ENCODE data around the gene CTDSPL2. TPM values are rescaled to one million over a fixed set of nuclear protein-coding genes. Genes with fewer than 3 reads are reported as not detected.

Gene CTDSPL2
- total RNA-seq, 1 donor from 2014 or later = 45.2 TPM

DNA sequence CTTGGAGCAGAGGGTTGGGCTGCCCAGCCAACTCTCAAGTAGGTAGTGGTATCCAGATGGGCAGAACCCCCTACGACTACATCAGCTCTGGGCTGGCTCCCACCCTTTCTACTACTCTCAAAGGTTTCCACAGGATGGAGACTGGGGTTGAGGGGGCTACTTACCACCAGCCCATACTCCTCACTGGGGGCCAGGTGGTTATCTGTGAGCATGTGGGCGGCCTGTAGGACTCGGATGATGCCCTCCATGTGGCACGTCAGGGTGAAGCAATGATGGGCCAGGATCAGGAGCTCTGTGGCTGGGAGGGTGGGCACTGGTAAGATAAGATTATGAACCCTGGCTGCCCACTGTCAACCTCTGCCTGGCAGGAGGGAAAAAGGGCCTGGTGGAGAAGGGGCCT, 142.9 kb downstream of the CTDSPL2 start:
- no peak for DNase-seq (ENCODE audit: low read depth)
- TF ChIP-seq, protein P1, sequence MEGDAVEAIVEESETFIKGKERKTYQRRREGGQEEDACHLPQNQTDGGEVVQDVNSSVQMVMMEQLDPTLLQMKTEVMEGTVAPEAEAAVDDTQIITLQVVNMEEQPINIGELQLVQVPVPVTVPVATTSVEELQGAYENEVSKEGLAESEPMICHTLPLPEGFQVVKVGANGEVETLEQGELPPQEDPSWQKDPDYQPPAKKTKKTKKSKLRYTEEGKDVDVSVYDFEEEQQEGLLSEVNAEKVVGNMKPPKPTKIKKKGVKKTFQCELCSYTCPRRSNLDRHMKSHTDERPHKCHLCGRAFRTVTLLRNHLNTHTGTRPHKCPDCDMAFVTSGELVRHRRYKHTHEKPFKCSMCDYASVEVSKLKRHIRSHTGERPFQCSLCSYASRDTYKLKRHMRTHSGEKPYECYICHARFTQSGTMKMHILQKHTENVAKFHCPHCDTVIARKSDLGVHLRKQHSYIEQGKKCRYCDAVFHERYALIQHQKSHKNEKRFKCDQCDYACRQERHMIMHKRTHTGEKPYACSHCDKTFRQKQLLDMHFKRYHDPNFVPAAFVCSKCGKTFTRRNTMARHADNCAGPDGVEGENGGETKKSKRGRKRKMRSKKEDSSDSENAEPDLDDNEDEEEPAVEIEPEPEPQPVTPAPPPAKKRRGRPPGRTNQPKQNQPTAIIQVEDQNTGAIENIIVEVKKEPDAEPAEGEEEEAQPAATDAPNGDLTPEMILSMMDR (conservative IDR thresholded peaks at IDR 0.05; ENCODE audit: low read depth, low read length) = no peak
- H3K4me3 ChIP-seq (ENCODE audit: low read depth, low read length) = no peak overlapping the region

DNA sequence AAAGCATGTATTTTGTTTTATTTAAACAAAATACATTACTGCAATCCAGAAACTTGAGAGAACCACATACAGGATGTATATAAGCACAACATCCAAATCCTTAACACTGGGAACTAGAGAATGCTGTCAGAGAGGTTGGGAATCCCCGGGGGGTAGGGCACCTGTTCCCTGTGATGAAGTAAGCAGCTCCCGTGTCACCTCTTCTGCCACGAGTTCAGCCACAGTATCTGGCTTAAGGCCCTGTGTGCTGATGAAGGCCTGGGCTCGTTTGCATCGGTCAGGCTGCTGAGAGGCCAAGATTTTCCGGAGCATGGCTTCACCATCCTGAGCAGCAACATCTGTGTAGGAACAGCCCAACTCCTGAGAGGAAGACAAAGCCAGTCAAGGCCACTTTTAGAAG, 146.0 kb downstream of the CTDSPL2 start:
- H3K4me3 ChIP-seq (ENCODE audit: low read depth, low read length) = no peak overlapping the region
- no peak for DNase-seq (ENCODE audit: low read depth)
- TF ChIP-seq, protein P1 (conservative IDR thresholded peaks at IDR 0.05; ENCODE audit: low read depth, low read length) = no peak

DNA sequence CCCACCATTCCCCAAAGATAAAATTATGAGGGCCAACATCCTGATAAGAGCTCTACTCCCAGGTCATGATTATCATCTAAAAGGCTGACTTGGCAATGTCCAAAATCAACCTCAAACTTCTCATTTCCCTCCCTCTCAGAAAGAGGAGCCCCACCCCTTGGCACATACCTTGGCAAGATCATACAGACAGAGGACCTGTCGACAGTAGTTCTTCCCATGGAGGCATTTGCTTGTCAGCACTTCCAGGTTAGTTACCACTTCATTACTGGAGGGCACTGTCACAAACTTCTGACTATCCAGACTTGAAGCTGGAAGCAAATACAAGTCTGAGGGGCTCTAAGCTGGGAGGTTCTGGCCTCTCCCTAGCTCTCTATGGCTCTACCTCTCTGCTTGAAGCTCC, 147.3 kb downstream of the CTDSPL2 start:
- DNase-seq (ENCODE audit: low read depth) = no peak
- no peak overlapping the region for H3K4me3 ChIP-seq (ENCODE audit: low read depth, low read length)
- TF ChIP-seq, protein P1 (conservative IDR thresholded peaks at IDR 0.05; ENCODE audit: low read depth, low read length) = no peak

Other genes starting within 250 kb of the CTDSPL2 start
- 3.0 TPM in 2 replicates for gene FRMD5, start 232.4 kb upstream of the CTDSPL2 start, total RNA-seq
- 22.9 and 36.5 TPM in 2 replicates for gene GOLM2, start 138.9 kb upstream of the CTDSPL2 start, total RNA-seq
- 50.4 and 52.3 TPM in 2 replicates for gene EIF3J, start 109.5 kb downstream of the CTDSPL2 start, total RNA-seq
- 34.1 and 37.5 TPM in 2 replicates for gene SPG11, start 236.0 kb downstream of the CTDSPL2 start, total RNA-seq

Data from epithelial cell of proximal tubule (primary cell).